Testis (tissue), 2 donors: Measurements from ENCODE around the gene DOCK6.

ENCODE experiments used
- CTCF ChIP-seq, 3 experiments: fragments of 450-650 bp in 2 of 3; fragments of 200-600 bp in 1 of 3; sonication (generic) in 1 of 3; IDR thresholded peaks; one replicate each; pipeline ENCODE4 v1.5.1; 2016 to 2019; ENCODE audit warnings: antibody characterized with exemption in 3 of 3, mild to moderate bottlenecking in 2 of 3, moderate library complexity in 1 of 3
- POLR2A ChIP-seq: fragments of 450-650 bp; IDR thresholded peaks from one replicate; pipeline ENCODE4 v1.6.1; 2017; ENCODE audit warnings: antibody characterized with exemption, mild to moderate bottlenecking, moderate library complexity

GRCh38 chr19:11246941-11247340 is 15.4 kb downstream of the DOCK6 start:
- no peak for TF ChIP-seq CTCF (IDR thresholded peaks at IDR 0.05)
- no peak for TF ChIP-seq POLR2A
